CD8-positive, alpha-beta memory T cell (primary cell): Measurements from ENCODE around the gene PGF. TPM values are rescaled to one million over a fixed set of nuclear protein-coding genes. Genes with fewer than 3 reads are reported as not detected.

Experiments
- CTCF ChIA-PET: fragments of 350-600 bp; sonication (Branson Sonifier 250); formaldehyde crosslinking; loops from one replicate; lab custom pipeline; 2021; ENCODE audit warnings: antibody characterized with exemption; lab: Charles Lee
- POLR2A ChIA-PET: fragments of 350-600 bp; sonication (Branson Sonifier 250); formaldehyde crosslinking; loops from one replicate; lab custom pipeline; 2021; ENCODE audit warnings: antibody characterized with exemption; lab: Charles Lee
- DNase-seq, 5 donors: peaks; one replicate each; pipeline versions ENCODE4 v3.0.0 to v3.0.0-alpha.2; 2020 to 2022; ENCODE audit warnings: mixed read lengths in 1 of 5
- H3K27ac ChIP-seq: one replicate; pipeline ENCODE4 v1.7.0; 2013; ENCODE audit warnings: low read depth, mild to moderate bottlenecking, low read length, moderate library complexity
- H3K27me3 ChIP-seq: 2 replicates; pipeline ENCODE4 v1.7.0; 2013; ENCODE audit warnings: low read length, mild to moderate bottlenecking; ENCODE audit not compliant: insufficient read depth, poor library complexity, severe bottlenecking
- H3K36me3 ChIP-seq: 2 replicates; pipeline ENCODE4 v1.7.0; 2013; ENCODE audit warnings: mild to moderate bottlenecking, low read length, moderate library complexity; ENCODE audit not compliant: insufficient read depth
- H3K4me1 ChIP-seq: 2 replicates; pipeline ENCODE4 v1.7.0; 2013; ENCODE audit warnings: mild to moderate bottlenecking, low read length, moderate library complexity; ENCODE audit not compliant: insufficient read depth
- H3K4me3 ChIP-seq: 2 replicates; pipeline ENCODE4 v1.7.0; 2013; ENCODE audit warnings: mild to moderate bottlenecking, low read length
- H3K9me3 ChIP-seq: 2 replicates; pipeline ENCODE4 v1.7.0; 2013; ENCODE audit warnings: mild to moderate bottlenecking, low read length
- H3K27ac Mint-ChIP-seq, 8 donors: one replicate each; pipeline ENCODE4 v1.8.0; 2020 to 2021; ENCODE audit warnings: mixed read lengths in 8 of 8, mild to moderate bottlenecking in 6 of 8, inconsistent platforms in 3 of 8, moderate library complexity in 3 of 8
- H3K27me3 Mint-ChIP-seq, 2 donors: one replicate each; pipeline ENCODE4 v1.8.0; 2020 to 2021; ENCODE audit warnings: mixed read lengths in 2 of 2, mild to moderate bottlenecking in 1 of 2, moderate library complexity in 1 of 2
- H3K36me3 Mint-ChIP-seq, 3 donors: one replicate each; pipeline ENCODE4 v1.8.0; 2020 to 2021; ENCODE audit warnings: mixed read lengths in 3 of 3, inconsistent platforms in 1 of 3, mild to moderate bottlenecking in 1 of 3
- H3K4me1 Mint-ChIP-seq, 3 donors: one replicate each; pipeline ENCODE4 v1.8.0; 2020 to 2021; ENCODE audit warnings: mixed read lengths in 3 of 3, inconsistent platforms in 1 of 3, mild to moderate bottlenecking in 1 of 3
- H3K4me3 Mint-ChIP-seq, 7 donors: one replicate each; pipeline ENCODE4 v1.8.0; 2020 to 2021; ENCODE audit warnings: mixed read lengths in 7 of 7, mild to moderate bottlenecking in 6 of 7, moderate library complexity in 4 of 7, inconsistent platforms in 2 of 7
- H3K9me3 Mint-ChIP-seq, 5 donors: one replicate each; pipeline ENCODE4 v1.8.0; 2020 to 2022; ENCODE audit warnings: mixed read lengths in 5 of 5, mild to moderate bottlenecking in 3 of 5, moderate library complexity in 2 of 5, inconsistent platforms in 1 of 5
- polyA plus RNA-seq: library from polyadenylated mRNA; unstranded; fragments of 300-500 nt; fragmentation: Illumina TruSeq; gene quantifications from one replicate; pipeline ENCODE4 v1.2.3, GENCODE V29; 2021
- total RNA-seq, 2 experiments: library from RNA; stranded (reverse); gene quantifications; one replicate each; pipeline ENCODE4 v1.2.3, GENCODE V29; 2021

Gene PGF
- total and polyA plus RNA-seq, 3 experiments from 2014 or later, result 0.29 TPM; not detected in 2

- Histone ChIP-seq H3K4me1 (no peaks in the 10 kb centered on the region), H3K27ac (no peak overlapping the region), H3K9me3 (no peaks in the 10 kb centered on the region), H3K27me3 (no peaks in the 10 kb centered on the region), H3K36me3 (no peaks in the 10 kb centered on the region), H3K4me3 (no peak overlapping the region)
- CTCF ChIA-PET, result interaction anchor here (1.1 to 1.8 kb wide), 3 partner anchors 32 to 145 kb away, joined by 3 to 6 read pairs (median 3); no protein-coding TSS in a partner anchor
- Mint-ChIP-seq H3K9me3 (no peaks in the 10 kb centered on the region), H3K27me3 (peaks cover 0 to 4% of the 10 kb centered on the region in 2 donors), H3K4me3 (no peak overlapping the region), H3K27ac (no peak overlapping the region), H3K36me3 (no peaks in the 10 kb centered on the region), H3K4me1 (peaks cover 0 to 4% (median 1%) of the 10 kb centered on the region in 3 donors)
- no peak for DNase-seq
- POLR2A ChIA-PET, result no interaction called here
Measured at GRCh38 chr14:74917646-74918081, 37.7 kb downstream of the PGF start.

- ChIA-PET POLR2A (no interaction called here), CTCF (interaction anchor here (1.1 to 1.8 kb wide), 3 partner anchors 32 to 146 kb away, joined by 3 to 6 read pairs (median 3); no protein-coding TSS in a partner anchor)
- Mint-ChIP-seq H3K9me3 (no peaks in the 10 kb centered on the region), H3K27ac (no peak overlapping the region), H3K27me3 (peaks cover 0 to 1% of the 10 kb centered on the region in 2 donors), H3K36me3 (no peaks in the 10 kb centered on the region), H3K4me1 (peaks cover 0 to under 1% (median 0%) of the 10 kb centered on the region in 3 donors), H3K4me3 (no peak overlapping the region)
- H3K27me3 ChIP-seq, result no peaks in the 10 kb centered on the region
- no peaks in the 10 kb centered on the region for H3K9me3 ChIP-seq
- no peak overlapping the region for H3K4me3 ChIP-seq
- no peak overlapping the region for H3K27ac ChIP-seq
- H3K36me3 ChIP-seq, result no peaks in the 10 kb centered on the region
- no peaks in the 10 kb centered on the region for H3K4me1 ChIP-seq
- DNase-seq, result no peak
Measured at GRCh38 chr14:74917178-74917543, 38.2 kb downstream of the PGF start.

GRCh38 chr14:74915826-74916225 lies 39.6 kb downstream of the PGF start:
- Mint-ChIP-seq H3K36me3 (no peaks in the 10 kb centered on the region), H3K27ac (no peak overlapping the region), H3K9me3 (no peaks in the 10 kb centered on the region), H3K4me3 (no peak overlapping the region), H3K4me1 (no peaks in the 10 kb centered on the region), H3K27me3 (no peaks in the 10 kb centered on the region)
- no peaks in the 10 kb centered on the region for H3K4me1 ChIP-seq
- no peak overlapping the region for H3K4me3 ChIP-seq
- no peaks in the 10 kb centered on the region for H3K27me3 ChIP-seq
- POLR2A ChIA-PET, result no interaction called here
- CTCF ChIA-PET, result interaction anchor here (1.8 kb wide), 1 partner anchor 55 kb away, joined by 6 read pairs; no protein-coding TSS in a partner anchor
- H3K27ac ChIP-seq, result no peak overlapping the region
- H3K9me3 ChIP-seq, result no peaks in the 10 kb centered on the region
- DNase-seq, result no peak
- no peaks in the 10 kb centered on the region for H3K36me3 ChIP-seq

- no peaks in the 10 kb centered on the region for H3K36me3 Mint-ChIP-seq
- DNase-seq, result no peak
- Histone ChIP-seq H3K36me3 (no peaks in the 10 kb centered on the region), H3K27ac (no peak overlapping the region), H3K27me3 (no peaks in the 10 kb centered on the region), H3K4me3 (no peak overlapping the region), H3K4me1 (no peaks in the 10 kb centered on the region), H3K9me3 (no peaks in the 10 kb centered on the region)
- CTCF ChIA-PET, result interaction anchor here (0.9 kb wide), 1 partner anchor 54 kb away, joined by 6 read pairs; no protein-coding TSS in a partner anchor
- H3K4me1 Mint-ChIP-seq, result no peaks in the 10 kb centered on the region
- H3K4me3 Mint-ChIP-seq, result no peak overlapping the region
- H3K27me3 Mint-ChIP-seq, result no peaks in the 10 kb centered on the region
- POLR2A ChIA-PET, result no interaction called here
- no peaks in the 10 kb centered on the region for H3K9me3 Mint-ChIP-seq
- H3K27ac Mint-ChIP-seq, result no peak overlapping the region
Measured at GRCh38 chr14:74915426-74915825, 40.0 kb downstream of the PGF start.

- no peaks in the 10 kb centered on the region for H3K27me3 ChIP-seq
- Mint-ChIP-seq H3K9me3 (no peaks in the 10 kb centered on the region), H3K27me3 (no peaks in the 10 kb centered on the region), H3K4me3 (no peak overlapping the region), H3K4me1 (no peaks in the 10 kb centered on the region), H3K36me3 (no peaks in the 10 kb centered on the region), H3K27ac (no peak overlapping the region)
- no peak overlapping the region for H3K4me3 ChIP-seq
- no peaks in the 10 kb centered on the region for H3K36me3 ChIP-seq
- no peak overlapping the region for H3K27ac ChIP-seq
- ChIA-PET CTCF (no interaction called here), POLR2A (no interaction called here)
- no peaks in the 10 kb centered on the region for H3K9me3 ChIP-seq
- DNase-seq, result no peak
- H3K4me1 ChIP-seq, result no peaks in the 10 kb centered on the region
Measured at GRCh38 chr14:74913986-74914573, 41.3 kb downstream of the PGF start.

- CTCF ChIA-PET, result interaction anchor here (1.5 kb wide), 1 partner anchor 175 kb away, joined by 3 read pairs; no protein-coding TSS in a partner anchor
- no peak for DNase-seq
- POLR2A ChIA-PET, result no interaction called here
- Histone ChIP-seq H3K36me3 (no peaks in the 10 kb centered on the region), H3K4me3 (no peak overlapping the region), H3K4me1 (no peaks in the 10 kb centered on the region), H3K9me3 (no peaks in the 10 kb centered on the region), H3K27me3 (no peaks in the 10 kb centered on the region), H3K27ac (no peak overlapping the region)
- H3K36me3 Mint-ChIP-seq, result no peaks in the 10 kb centered on the region
- no peak overlapping the region for H3K27ac Mint-ChIP-seq
- H3K27me3 Mint-ChIP-seq, result no peaks in the 10 kb centered on the region
- H3K4me3 Mint-ChIP-seq, result no peak overlapping the region
- no peaks in the 10 kb centered on the region for H3K4me1 Mint-ChIP-seq
- H3K9me3 Mint-ChIP-seq, result no peaks in the 10 kb centered on the region
Measured at GRCh38 chr14:74913393-74913910, 41.9 kb downstream of the PGF start.

GRCh38 chr14:74912801-74913200 lies 42.6 kb downstream of the PGF start:
- no peak overlapping the region for H3K4me3 Mint-ChIP-seq

GRCh38 chr14:74912111-74912510 lies 43.3 kb downstream of the PGF start:
- Histone ChIP-seq H3K4me1 (no peaks in the 10 kb centered on the region), H3K27ac (no peak overlapping the region), H3K27me3 (no peaks in the 10 kb centered on the region), H3K9me3 (no peaks in the 10 kb centered on the region), H3K36me3 (no peaks in the 10 kb centered on the region), H3K4me3 (no peak overlapping the region)
- Mint-ChIP-seq H3K9me3 (no peaks in the 10 kb centered on the region), H3K27ac (no peak overlapping the region), H3K36me3 (no peaks in the 10 kb centered on the region), H3K4me1 (peaks cover 0 to 2% (median 0%) of the 10 kb centered on the region in 3 donors), H3K27me3 (no peaks in the 10 kb centered on the region), H3K4me3 (no peak overlapping the region)
- ChIA-PET CTCF (interaction anchor here (1.5 to 10.6 kb wide), 3 partner anchors 10 to 176 kb away, joined by 3 to 334 read pairs (median 3); partner anchors contain the start of gene RPS6KL1), POLR2A (no interaction called here)
- DNase-seq, result no peak

More at GRCh38 chr14:74912801-74913200, 42.6 kb downstream of the PGF start:
- Histone ChIP-seq H3K27me3 (no peaks in the 10 kb centered on the region), H3K36me3 (no peaks in the 10 kb centered on the region), H3K9me3 (no peaks in the 10 kb centered on the region), H3K4me3 (no peak overlapping the region), H3K27ac (no peak overlapping the region), H3K4me1 (no peaks in the 10 kb centered on the region)
- H3K9me3 Mint-ChIP-seq, result no peaks in the 10 kb centered on the region
- H3K36me3 Mint-ChIP-seq, result no peaks in the 10 kb centered on the region
- H3K27ac Mint-ChIP-seq, result no peak overlapping the region
- DNase-seq, result no peak
- no peaks in the 10 kb centered on the region for H3K27me3 Mint-ChIP-seq
- H3K4me1 Mint-ChIP-seq, result no peaks in the 10 kb centered on the region
- ChIA-PET POLR2A (no interaction called here), CTCF (interaction anchor here (1.5 to 10.6 kb wide), 2 partner anchors 54 to 175 kb away, joined by 3 to 334 read pairs; no protein-coding TSS in a partner anchor)
